Left lobe of liver (tissue), 2 donors: ENCODE measurements around the gene PSMB8. TPM values are rescaled to one million over a fixed set of nuclear protein-coding genes. Genes with fewer than 3 reads are reported as not detected.

Source experiments
- ATAC-seq: fragments of 200-7000 bp; cut with Tn5 transposase; one replicate; pipeline ENCODE4 v1.9.1; 2020; ENCODE audit warnings: mild to moderate bottlenecking, moderate library complexity
- DNase-seq: peaks from one replicate; pipeline ENCODE4 v3.0.0-alpha.2; 2020; ENCODE audit warnings: low spot score
- total RNA-seq: library from RNA; stranded (reverse); gene quantifications from one replicate; pipeline ENCODE4 v1.2.1, GENCODE V29; 2021
- donor health status: DM: no; HTN: no; CAD: no; lungs with moderate emphysema.
- donor health status: DM: no; HTN: yes; CAD: no.

Gene PSMB8
- total RNA-seq, 1 donor from 2014 or later = 41.1 TPM

DNA sequence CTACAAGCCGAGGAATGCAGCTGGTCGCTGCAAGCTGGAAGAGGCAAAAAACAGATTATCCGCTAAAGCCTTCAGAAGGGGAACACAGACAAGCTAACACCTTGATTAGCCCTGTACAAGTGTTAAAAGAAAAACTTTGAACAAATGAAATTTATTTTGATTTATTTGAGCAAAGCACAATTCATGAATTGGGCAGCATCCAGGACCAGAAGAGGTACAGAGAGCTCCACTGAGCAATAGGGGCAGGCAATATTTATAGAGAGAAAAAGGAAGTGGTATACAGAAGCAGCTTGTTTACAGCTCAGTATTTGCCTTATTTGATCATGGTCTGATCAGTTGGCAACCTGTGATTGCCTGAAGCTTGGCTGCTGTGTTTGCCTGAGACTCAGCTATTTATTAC, 44.7 kb downstream of the PSMB8 start:
- ATAC-seq (no peak), DNase-seq (no peak)

DNA sequence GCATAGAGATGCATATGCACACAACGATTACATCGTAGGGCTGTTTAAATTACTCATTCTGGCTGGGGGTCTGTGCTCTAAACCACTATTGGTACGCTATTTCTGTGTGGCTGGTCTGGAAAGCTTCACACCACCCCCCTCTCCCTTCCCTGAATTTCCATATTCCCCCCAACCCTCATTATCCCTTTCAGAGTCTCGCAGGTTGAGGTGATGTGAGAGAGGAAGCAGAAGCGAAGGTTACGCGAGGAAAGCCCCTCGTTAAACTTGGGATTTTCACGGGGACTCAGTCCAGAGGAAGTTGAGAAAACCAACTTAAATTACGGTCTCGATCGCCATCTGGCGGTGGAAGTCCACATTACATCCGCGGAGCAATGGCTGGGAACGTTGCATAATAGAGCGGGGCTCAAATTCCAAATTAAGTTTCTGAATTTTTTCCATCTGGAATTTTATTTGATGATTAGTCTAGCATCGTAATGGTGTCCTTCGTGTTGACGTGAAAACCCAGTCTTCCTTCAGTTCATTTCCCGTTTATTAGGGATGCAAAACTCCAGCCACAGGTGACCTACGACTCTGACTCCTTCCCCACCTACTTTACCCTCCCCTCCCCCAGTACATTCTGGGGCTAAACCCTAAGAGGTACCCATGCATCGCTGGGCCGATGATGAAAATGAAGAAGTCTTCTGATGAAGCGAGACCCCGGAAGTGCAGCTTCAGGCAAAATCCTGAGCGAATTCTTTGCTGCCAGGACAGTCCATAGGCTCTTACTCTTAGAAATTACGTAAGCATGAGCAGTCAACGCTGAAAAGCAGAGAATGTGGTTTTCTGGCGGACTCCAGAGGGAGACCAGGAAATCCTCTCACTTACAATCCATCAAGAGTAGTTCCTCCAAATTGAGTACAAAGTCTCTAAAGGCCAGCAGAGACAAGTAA, 46.7 kb downstream of the PSMB8 start:
- DNase-seq (peak; percentile 73), ATAC-seq (peak; percentile 97)

DNA sequence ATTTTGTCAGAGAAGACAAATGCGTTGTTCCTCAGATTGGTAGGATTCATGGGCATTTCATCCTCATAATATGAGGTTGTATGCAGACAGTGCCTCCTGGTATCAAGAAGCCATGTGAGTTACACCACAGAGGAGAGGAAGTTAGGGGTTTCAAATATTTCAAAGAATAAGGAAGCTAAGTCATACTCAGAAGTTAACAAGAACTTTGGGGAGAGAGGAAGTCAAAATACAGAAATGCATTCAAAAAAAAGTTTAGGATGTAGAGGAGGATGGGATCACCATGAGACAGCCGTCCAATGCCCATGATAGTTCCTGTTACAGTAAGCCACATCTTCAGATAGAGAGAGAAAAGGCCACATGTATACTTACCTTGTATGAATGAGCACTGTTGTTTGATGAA, 49.3 kb downstream of the PSMB8 start:
- DNase-seq = no peak
- peak; percentile 10 for ATAC-seq

DNA sequence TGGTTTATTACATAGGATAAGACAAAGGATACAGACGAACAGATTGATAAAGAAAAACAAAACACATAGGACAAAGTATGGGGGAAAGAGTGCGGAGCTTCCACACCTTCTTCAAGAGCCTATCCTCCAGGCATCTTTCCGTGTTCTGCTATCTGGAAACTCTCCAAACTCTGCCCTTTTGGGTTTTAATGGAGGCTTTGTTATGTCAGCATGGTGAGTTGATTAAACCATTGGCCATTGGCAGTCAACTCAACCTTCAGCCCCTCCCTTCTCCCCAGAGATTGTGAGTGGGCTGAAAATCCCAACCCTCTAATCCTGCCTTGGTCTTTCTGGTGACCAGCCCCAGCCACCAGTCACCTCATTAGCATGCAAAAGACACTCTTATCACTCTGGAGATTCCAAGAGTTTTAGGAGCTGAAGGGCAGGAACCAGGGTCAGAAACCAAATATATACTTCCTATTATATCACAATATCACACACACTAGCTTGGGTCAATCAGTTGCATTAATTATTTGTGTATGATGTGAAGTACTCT, 50.9 kb downstream of the PSMB8 start:
- ATAC-seq = no peak

More for the DNA sequence above, 50.9 kb downstream of the PSMB8 start:
- no peak for DNase-seq

Other genes starting within 250 kb of the PSMB8 start
- 1.2 TPM for gene HLA-DQA1, start 206.6 kb downstream of the PSMB8 start, total RNA-seq
- gene HLA-DQB1, start 177.4 kb downstream of the PSMB8 start, total RNA-seq = 0.68 TPM
- gene HLA-DQA2, start 102.7 kb downstream of the PSMB8 start, total RNA-seq = not detected
- gene HLA-DQB2, start 80.5 kb downstream of the PSMB8 start, total RNA-seq = 0.28 TPM
- not detected for gene HLA-DOB, start 27.0 kb downstream of the PSMB8 start, total RNA-seq
- 11.8 TPM for gene TAP2, start 5.3 kb downstream of the PSMB8 start, total RNA-seq
- 10.6 TPM for gene TAP1, start 9.7 kb upstream of the PSMB8 start, total RNA-seq
- 13.9 TPM for gene PSMB9, start 10.1 kb upstream of the PSMB8 start, total RNA-seq
- gene HLA-DMB, start 97.0 kb upstream of the PSMB8 start, total RNA-seq = 2.6 TPM
- 6.6 TPM for gene HLA-DMA, start 109.0 kb upstream of the PSMB8 start, total RNA-seq
- 76.2 TPM for gene BRD2, start 124.5 kb upstream of the PSMB8 start, total RNA-seq
- 0.70 TPM for gene HLA-DOA, start 165.5 kb upstream of the PSMB8 start, total RNA-seq
- gene HLA-DPA1, start 229.6 kb upstream of the PSMB8 start, total RNA-seq = 10.8 TPM
- gene HLA-DPB1, start 231.9 kb upstream of the PSMB8 start, total RNA-seq = 11.3 TPM